PFSK-1 (cell line): ENCODE data around the gene RGS12.

Source experiments
- FOXP2 ChIP-seq: optimal IDR thresholded peaks from 2 replicates; pipeline ENCODE3; 2011; ENCODE audit warnings: borderline replicate concordance, control low read depth, inconsistent platforms; ENCODE audit not compliant: insufficient read depth; ENCODE audit errors: extremely low read length, extremely low read depth
- POLR2AphosphoS5 ChIP-seq: IDR thresholded peaks from 2 replicates; pipeline ENCODE4 v1.6.1; 2012; ENCODE audit warnings: low read depth, mild to moderate bottlenecking, control low read depth, low read length, moderate library complexity
- REST ChIP-seq, 2 experiments: IDR thresholded peaks; 2 replicates each; pipeline versions ENCODE4 v1.6.1 to v1.8.0; 2011 to 2012; ENCODE audit warnings: low read depth in 2 of 2, low read length in 2 of 2, control low read depth in 1 of 2, inconsistent platforms in 1 of 2, mild to moderate bottlenecking in 1 of 2, moderate library complexity in 1 of 2; ENCODE audit not compliant: insufficient read depth in 1 of 2
- SIN3A ChIP-seq: IDR thresholded peaks from 2 replicates; pipeline ENCODE4 v1.6.1; 2012; ENCODE audit warnings: mild to moderate bottlenecking, low read length, moderate library complexity, borderline replicate concordance; ENCODE audit not compliant: insufficient read depth
- TAF1 ChIP-seq: IDR thresholded peaks from 2 replicates; pipeline ENCODE4 v1.6.1; 2012; ENCODE audit warnings: low read length, control low read depth, borderline replicate concordance; ENCODE audit not compliant: insufficient read depth

Gene RGS12

GRCh38 chr4:3320361-3321023 is 27.7 kb downstream of the RGS12 start:
- TF ChIP-seq POLR2AphosphoS5, result no peak
- no peak for TF ChIP-seq SIN3A
- no peak for TF ChIP-seq REST (IDR thresholded peaks at IDR 0.05; ENCODE audit: insufficient read depth in 1 of 2, low read depth in 2 of 2, low read length in 2 of 2)
- TF ChIP-seq FOXP2, result no peak
- no peak for TF ChIP-seq TAF1

GRCh38 chr4:3321295-3321889 is 28.6 kb downstream of the RGS12 start:
- TF ChIP-seq FOXP2 (no peak), SIN3A (no peak), REST (IDR thresholded peaks at IDR 0.05; ENCODE audit: insufficient read depth in 1 of 2, low read depth in 2 of 2, low read length in 2 of 2) (no peak), TAF1 (no peak), POLR2AphosphoS5 (no peak)

- no peak for TF ChIP-seq TAF1
Measured at GRCh38 chr4:3322059-3322550, 29.3 kb downstream of the RGS12 start.

- TF ChIP-seq TAF1 (no peak), POLR2AphosphoS5 (no peak), SIN3A (no peak), FOXP2 (no peak), REST (IDR thresholded peaks at IDR 0.05; ENCODE audit: insufficient read depth in 1 of 2, low read depth in 2 of 2, low read length in 2 of 2) (no peak)
Measured at GRCh38 chr4:3323071-3323481, 30.3 kb downstream of the RGS12 start.

GRCh38 chr4:3324093-3324815 is 31.4 kb downstream of the RGS12 start:
- TF ChIP-seq FOXP2, result no peak
- TF ChIP-seq POLR2AphosphoS5, result no peak
- no peak for TF ChIP-seq TAF1
- TF ChIP-seq REST (IDR thresholded peaks at IDR 0.05; ENCODE audit: insufficient read depth in 1 of 2, low read depth in 2 of 2, low read length in 2 of 2), result no peak
- no peak for TF ChIP-seq SIN3A
